HG03354 (cell line): ENCODE results near the gene CPXM1.
"Not testable (repeated sequence)": the region's sequence is repeated elsewhere in the genome, so short reads cannot be mapped to it uniquely, and the experiment has no call there.

Source experiments
- ATAC-seq: cut with Tn5 transposase; IDR thresholded peaks from one replicate; pipeline ENCODE4 v1.9.1; 2021; ENCODE audit warnings: mild to moderate bottlenecking; ENCODE audit not compliant: unreplicated experiment, poor library complexity, severe bottlenecking

The CPXM1 gene

GRCh38 chr20:2775139-2775538 lies 25.3 kb downstream of the CPXM1 start:
- no peak for ATAC-seq

GRCh38 chr20:2773812-2774211 lies 26.6 kb downstream of the CPXM1 start:
- ATAC-seq, result no peak

- ATAC-seq, result no peak
Observed at GRCh38 chr20:2771631-2772080, 28.8 kb downstream of the CPXM1 start.

- not testable (repeated sequence) for ATAC-seq
Observed at GRCh38 chr20:2770091-2770490, 30.3 kb downstream of the CPXM1 start.

GRCh38 chr20:2768632-2769015 lies 31.8 kb downstream of the CPXM1 start:
- ATAC-seq, result no peak

GRCh38 chr20:2767768-2768631 lies 32.4 kb downstream of the CPXM1 start:
- ATAC-seq, result no peak

GRCh38 chr20:2763186-2763585 lies 37.2 kb downstream of the CPXM1 start:
- no peak for ATAC-seq

GRCh38 chr20:2762578-2763131 lies 37.8 kb downstream of the CPXM1 start:
- no peak for ATAC-seq

GRCh38 chr20:2761885-2762284 lies 38.5 kb downstream of the CPXM1 start:
- no peak for ATAC-seq

- no peak for ATAC-seq
Observed at GRCh38 chr20:2760952-2761305, 39.5 kb downstream of the CPXM1 start.

- no peak for ATAC-seq
Observed at GRCh38 chr20:2760297-2760951, 40.0 kb downstream of the CPXM1 start.

GRCh38 chr20:2759603-2760296 lies 40.7 kb downstream of the CPXM1 start:
- ATAC-seq, result no peak

- ATAC-seq, result no peak
Observed at GRCh38 chr20:2759143-2759542, 41.3 kb downstream of the CPXM1 start.

GRCh38 chr20:2757969-2758368 lies 42.5 kb downstream of the CPXM1 start:
- ATAC-seq, result no peak

- no peak for ATAC-seq
Observed at GRCh38 chr20:2757001-2757400, 43.4 kb downstream of the CPXM1 start.

- ATAC-seq, result no peak
Observed at GRCh38 chr20:2756056-2756611, 44.3 kb downstream of the CPXM1 start.

GRCh38 chr20:2755451-2756055 lies 44.9 kb downstream of the CPXM1 start:
- no peak for ATAC-seq

- no peak for ATAC-seq
Observed at GRCh38 chr20:2754424-2754823, 46.0 kb downstream of the CPXM1 start.

GRCh38 chr20:2753461-2754040 lies 46.9 kb downstream of the CPXM1 start:
- no peak for ATAC-seq
